T-helper 2 cell treated with Interferon-gamma antibody and Interleukin-4, amounts not matched to agents 5 μg/mL and 100 μg/mL, for 36 hours (primary cell): ENCODE measurements around the gene TCAIM.
"Not testable (repeated sequence)": the region's sequence is repeated elsewhere in the genome, so short reads cannot be mapped to it uniquely, and the experiment has no call there.

Experiments
- DNase-seq: peaks from one replicate; pipeline ENCODE4 v3.0.0; 2021; ENCODE audit warnings: low spot score
- H3K27ac Mint-ChIP-seq: one replicate; pipeline ENCODE4 v1.8.0; 2021; ENCODE audit warnings: mild to moderate bottlenecking, mixed read lengths
- H3K27me3 Mint-ChIP-seq: one replicate; pipeline ENCODE4 v1.8.0; 2021; ENCODE audit warnings: low read depth, mixed read lengths
- H3K36me3 Mint-ChIP-seq: one replicate; pipeline ENCODE4 v1.8.0; 2021; ENCODE audit warnings: low read depth, mixed read lengths
- H3K4me1 Mint-ChIP-seq: one replicate; pipeline ENCODE4 v1.8.0; 2021; ENCODE audit warnings: low read depth, mixed read lengths
- H3K4me3 Mint-ChIP-seq: one replicate; pipeline ENCODE4 v1.8.0; 2022; ENCODE audit warnings: mild to moderate bottlenecking, moderate library complexity, mixed read lengths
- H3K9me3 Mint-ChIP-seq: one replicate; pipeline ENCODE4 v1.8.0; 2021; ENCODE audit warnings: mixed read lengths

Gene TCAIM

DNA sequence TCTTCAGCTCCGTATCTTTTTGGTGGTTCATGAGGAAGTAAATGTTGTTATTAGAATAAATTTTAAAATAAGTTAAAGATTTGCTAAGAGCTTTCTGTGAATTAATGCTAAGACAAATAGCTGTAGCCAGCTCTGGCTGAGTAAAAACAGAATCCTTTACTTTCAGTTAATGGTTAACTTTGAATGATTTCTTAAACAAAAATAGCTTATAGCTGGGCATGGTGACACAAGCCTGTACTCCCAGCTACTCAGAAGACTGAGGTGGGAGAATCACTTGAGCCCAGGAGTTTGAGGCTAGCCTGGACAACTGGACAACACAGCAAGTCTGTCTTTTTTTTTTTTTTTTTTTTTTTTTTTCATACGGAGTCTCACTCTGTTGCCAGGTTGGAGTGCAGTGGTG lies 25.0 kb downstream of the TCAIM start:
- Mint-ChIP-seq H3K4me1 (no peaks in the 10 kb centered on the region), H3K36me3 (peaks cover 12% of the 10 kb centered on the region), H3K27ac (no peak overlapping the region), H3K27me3 (no peaks in the 10 kb centered on the region), H3K4me3 (no peak overlapping the region), H3K9me3 (no peaks in the 10 kb centered on the region)
- no peak for DNase-seq

DNA sequence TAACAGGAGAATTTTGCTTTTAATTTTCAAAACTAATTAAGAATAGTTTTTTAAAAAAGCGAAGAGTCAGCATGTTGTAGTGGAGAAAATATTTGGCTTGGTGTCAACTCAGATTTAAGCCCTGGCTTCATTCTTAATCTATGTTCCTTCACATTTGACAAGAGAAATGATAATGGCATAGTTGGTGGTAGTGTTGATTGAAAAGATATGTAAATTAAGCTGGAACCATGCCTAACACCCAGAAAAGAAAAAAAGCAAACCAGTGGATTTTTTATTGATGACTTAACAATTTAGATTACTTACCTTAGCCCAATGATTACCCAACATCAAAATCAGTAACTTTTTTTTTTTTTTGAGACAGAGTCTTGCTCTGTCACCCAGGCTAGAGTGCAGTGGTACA lies 27.4 kb downstream of the TCAIM start:
- Mint-ChIP-seq H3K4me1 (no peaks in the 10 kb centered on the region), H3K9me3 (no peaks in the 10 kb centered on the region), H3K27me3 (no peaks in the 10 kb centered on the region), H3K27ac (no peak overlapping the region), H3K4me3 (no peak overlapping the region), H3K36me3 (peaks cover 15% of the 10 kb centered on the region)
- no peak for DNase-seq

DNA sequence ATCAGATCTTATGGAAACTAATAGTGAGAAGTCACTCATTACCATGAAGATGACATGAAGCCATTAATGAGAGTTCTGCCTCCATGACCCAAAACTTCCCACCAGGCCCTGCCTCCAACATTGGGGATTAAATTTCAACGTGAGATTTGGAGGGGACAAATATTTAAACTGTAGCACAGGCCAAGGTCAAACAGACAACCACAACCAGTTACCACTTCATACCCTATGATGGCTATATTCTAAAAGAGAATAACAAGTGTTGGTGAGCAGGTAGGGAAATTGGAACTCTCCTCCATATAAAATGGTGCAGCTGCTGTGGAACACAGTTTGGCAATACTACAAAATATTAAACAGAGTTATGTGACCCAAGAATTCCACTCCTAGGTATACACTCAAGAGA lies 36.9 kb downstream of the TCAIM start:
- peaks cover 2% of the 10 kb centered on the region for H3K27me3 Mint-ChIP-seq

DNA sequence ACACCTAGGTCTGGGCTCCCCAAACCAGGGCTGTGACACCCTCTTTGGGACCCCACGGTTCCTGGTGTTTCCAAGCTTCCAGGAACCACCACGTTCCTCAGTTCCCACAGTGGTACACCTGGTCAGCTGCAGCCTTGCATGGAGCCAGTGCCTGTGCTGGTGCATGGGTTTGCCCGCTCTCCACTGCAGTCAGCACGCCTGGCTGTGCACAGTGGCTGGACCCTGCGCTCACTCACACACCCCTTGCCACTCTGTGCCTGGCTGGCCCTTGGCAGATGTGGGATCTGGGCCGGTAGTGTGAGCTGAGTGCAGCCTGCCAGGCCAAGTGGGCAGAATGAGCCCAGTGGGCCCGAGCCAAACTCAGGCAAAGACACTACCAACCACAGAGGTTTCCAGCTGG lies 48.8 kb downstream of the TCAIM start:
- no peak for DNase-seq
- H3K9me3 Mint-ChIP-seq: peaks cover 29% of the 10 kb centered on the region
- H3K4me1 Mint-ChIP-seq: peaks cover 2% of the 10 kb centered on the region
- H3K27ac Mint-ChIP-seq: no peak overlapping the region
- H3K36me3 Mint-ChIP-seq: peaks cover 10% of the 10 kb centered on the region
- no peak overlapping the region for H3K4me3 Mint-ChIP-seq
- H3K27me3 Mint-ChIP-seq: no peaks in the 10 kb centered on the region

More for the DNA sequence above, 36.9 kb downstream of the TCAIM start:
- Mint-ChIP-seq H3K9me3 (peaks cover 22% of the 10 kb centered on the region), H3K4me3 (no peak overlapping the region), H3K4me1 (no peaks in the 10 kb centered on the region), H3K36me3 (peaks cover 7% of the 10 kb centered on the region), H3K27ac (no peak overlapping the region)
- no peak for DNase-seq

DNA sequence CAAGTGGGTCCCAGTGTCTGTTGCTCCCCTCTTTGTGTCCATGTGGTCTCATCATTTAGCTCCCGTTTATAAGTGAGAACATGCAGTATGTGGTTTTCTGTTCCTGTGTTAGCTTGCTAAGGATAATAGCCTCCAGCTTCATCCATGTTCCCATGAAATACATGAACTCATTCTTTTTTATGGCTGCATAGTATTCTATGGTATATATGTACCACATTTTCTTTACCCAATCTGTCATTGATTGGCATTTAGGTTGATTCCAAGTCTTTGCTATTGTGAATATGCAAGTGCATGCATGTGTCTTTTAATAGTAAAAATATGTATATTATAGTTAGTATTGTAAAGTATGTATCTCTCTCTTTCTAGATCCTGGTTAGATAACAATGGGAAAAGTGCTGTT lies 53.9 kb downstream of the TCAIM start:
- peaks cover 2% of the 10 kb centered on the region for H3K4me1 Mint-ChIP-seq
- H3K27me3 Mint-ChIP-seq: no peaks in the 10 kb centered on the region
- H3K4me3 Mint-ChIP-seq: no peak overlapping the region

DNA sequence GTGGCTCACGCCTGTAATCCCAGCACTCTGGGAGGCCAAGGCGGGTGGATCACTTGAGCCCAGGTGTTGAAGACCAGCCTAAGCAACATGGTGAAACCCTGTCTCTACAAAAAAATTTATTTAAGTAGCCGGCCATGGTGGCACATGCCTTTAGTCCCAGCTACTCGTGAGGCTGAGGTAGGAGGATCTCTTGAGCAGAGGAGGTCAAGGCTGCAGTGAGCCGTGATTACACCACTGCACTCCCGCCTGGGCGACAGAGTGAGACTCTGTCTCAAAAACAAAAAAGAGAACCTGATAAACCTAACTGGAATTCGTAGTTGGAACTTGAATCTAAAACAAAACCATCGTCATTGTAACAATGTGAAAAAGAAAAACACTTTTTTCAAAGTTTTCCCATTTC lies 57.1 kb downstream of the TCAIM start:
- DNase-seq: no peak
- Mint-ChIP-seq H3K9me3 (peaks cover 3% of the 10 kb centered on the region), H3K4me1 (peaks cover 2% of the 10 kb centered on the region), H3K4me3 (no peak overlapping the region), H3K36me3 (no peaks in the 10 kb centered on the region), H3K27ac (no peak overlapping the region), H3K27me3 (no peaks in the 10 kb centered on the region)

More for the DNA sequence above, 53.9 kb downstream of the TCAIM start:
- Mint-ChIP-seq H3K36me3 (peaks cover 3% of the 10 kb centered on the region), H3K9me3 (peaks cover 9% of the 10 kb centered on the region), H3K27ac (no peak overlapping the region)
- DNase-seq: no peak

DNA sequence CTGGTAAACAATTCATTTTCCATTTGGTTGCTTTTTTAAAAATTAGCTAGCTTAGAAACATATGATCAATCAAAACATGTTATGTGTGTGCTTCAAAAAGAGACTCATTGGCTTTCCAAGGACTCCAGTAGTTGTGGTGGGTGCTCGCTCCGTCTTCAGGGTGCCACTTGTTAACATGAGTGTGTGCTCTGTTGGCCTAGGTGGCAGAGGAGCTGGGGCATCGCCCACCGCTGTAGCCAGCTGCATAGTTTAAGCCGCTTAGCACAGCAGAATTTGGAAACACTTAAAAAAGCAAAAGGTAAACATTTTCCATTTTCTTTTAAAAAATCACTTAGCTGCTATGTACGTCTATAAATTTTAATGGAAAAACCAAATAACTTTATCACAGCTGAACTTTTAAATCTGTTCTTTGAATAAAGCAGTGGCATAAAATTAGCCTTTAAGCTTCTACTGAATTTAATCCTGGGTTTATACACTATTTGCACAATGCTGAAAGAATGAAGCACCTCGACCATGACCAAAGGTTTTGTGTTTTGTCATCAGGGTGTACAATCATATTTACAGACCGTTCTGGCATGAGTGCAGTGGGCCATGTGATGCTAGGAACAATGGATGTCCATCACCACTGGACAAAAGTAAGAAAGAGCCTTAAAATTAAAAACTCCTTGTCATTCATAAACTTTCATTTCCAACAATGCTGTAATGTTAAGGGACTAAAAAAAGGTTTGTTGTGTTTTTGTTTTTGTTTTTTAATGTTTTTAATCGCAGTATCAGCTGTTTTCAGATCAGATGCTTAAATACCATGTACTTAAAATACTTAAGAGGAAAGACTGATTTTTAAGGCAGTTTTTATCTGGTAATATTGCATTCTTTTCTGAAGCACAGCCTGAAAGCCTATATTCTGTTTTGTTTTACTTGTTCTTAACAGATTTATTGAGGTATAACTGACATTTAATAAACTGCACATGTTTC lies 57.9 kb downstream of the TCAIM start:
- Mint-ChIP-seq H3K4me3 (no peak overlapping the region), H3K27ac (no peak overlapping the region), H3K36me3 (no peaks in the 10 kb centered on the region), H3K27me3 (no peaks in the 10 kb centered on the region), H3K9me3 (peaks cover 3% of the 10 kb centered on the region), H3K4me1 (peaks cover under 1% of the 10 kb centered on the region)
- DNase-seq: no peak

DNA sequence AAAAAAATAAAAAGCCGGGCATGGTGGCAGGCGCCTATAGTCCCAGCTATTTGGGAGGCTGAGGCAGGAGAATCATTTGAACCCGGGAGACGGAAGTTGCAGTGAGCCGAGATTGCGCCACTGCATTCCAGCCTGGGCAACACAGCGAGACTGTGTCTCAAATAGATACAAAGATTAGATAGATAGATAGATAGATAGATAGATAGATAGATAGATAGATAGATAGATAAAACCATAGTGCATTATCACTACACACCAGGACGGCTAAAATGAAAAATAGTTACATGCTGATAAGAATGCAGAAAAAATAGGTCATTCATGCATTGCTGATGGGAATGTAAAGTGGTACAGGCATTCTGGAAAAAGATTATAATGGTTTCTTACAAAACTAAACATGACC lies 59.7 kb downstream of the TCAIM start:
- not testable (repeated sequence) for DNase-seq

DNA sequence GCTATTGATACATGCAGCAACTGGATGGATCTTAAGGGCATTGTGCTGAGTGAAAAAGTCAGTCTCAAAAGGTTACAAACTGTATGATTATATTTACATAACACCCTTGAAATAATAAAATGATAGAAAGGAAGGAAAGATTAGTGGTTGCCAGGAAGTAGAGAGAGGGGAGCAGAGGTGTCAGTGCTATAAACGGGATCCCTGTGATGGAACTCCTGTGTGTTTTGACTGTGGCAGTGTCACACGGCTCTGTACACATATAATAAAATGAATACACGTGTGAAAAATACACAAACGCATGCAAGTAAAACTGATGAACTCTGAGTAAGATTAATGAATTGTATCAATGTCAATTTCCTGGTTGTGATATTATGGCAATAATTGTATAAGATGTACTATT lies 60.3 kb downstream of the TCAIM start:
- H3K27ac Mint-ChIP-seq: no peak overlapping the region
- no peaks in the 10 kb centered on the region for H3K9me3 Mint-ChIP-seq
- H3K4me1 Mint-ChIP-seq: no peaks in the 10 kb centered on the region
- H3K36me3 Mint-ChIP-seq: peaks cover 3% of the 10 kb centered on the region
- H3K4me3 Mint-ChIP-seq: no peak overlapping the region
- no peaks in the 10 kb centered on the region for H3K27me3 Mint-ChIP-seq
- no peak for DNase-seq

More for the DNA sequence above, 59.7 kb downstream of the TCAIM start:
- H3K4me3 Mint-ChIP-seq, H3K4me1 Mint-ChIP-seq, H3K36me3 Mint-ChIP-seq, H3K27ac Mint-ChIP-seq, H3K9me3 Mint-ChIP-seq, H3K27me3 Mint-ChIP-seq: not testable (repeated sequence)

DNA sequence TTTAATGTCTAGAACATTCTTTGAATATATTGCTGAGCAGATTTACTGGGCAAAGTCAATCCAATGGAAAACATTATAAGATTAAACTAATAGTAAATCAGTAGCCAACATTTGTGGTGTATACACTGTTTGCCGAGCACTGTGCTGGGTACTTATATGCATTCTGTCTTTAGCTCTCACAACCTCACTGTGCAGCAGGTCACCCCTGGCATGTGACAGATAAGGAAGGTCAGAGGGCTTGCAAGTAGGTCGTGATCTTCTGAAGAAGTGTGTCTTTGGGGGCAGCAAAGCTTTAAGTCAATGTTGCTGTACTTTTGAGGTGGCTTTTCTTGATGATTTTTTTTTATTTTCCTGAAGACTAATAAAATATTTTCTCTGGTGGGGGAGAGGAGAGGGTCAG lies 62.2 kb downstream of the TCAIM start:
- no peak overlapping the region for H3K4me3 Mint-ChIP-seq
- H3K27me3 Mint-ChIP-seq: no peaks in the 10 kb centered on the region

DNA sequence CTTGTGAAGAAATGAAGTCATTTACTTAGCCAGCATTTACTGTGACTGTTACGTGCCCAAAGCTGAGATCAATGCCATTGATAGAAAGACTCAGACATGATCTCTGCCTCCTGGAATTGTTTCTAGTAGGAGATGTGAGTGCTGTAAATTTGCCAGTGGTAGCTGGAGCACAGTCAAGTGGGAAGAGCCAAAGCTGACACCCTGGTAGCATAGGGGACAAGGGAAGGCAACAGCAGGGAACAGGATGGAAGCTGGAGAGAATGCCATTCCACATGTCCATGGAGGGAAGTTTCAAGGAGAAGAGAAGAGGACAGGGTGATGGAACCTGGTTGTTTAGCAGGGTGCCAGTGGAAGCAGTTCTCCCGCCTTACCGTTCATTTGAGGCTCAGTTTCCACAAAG lies 64.0 kb downstream of the TCAIM start:
- no peak overlapping the region for H3K27ac Mint-ChIP-seq
- no peaks in the 10 kb centered on the region for H3K4me1 Mint-ChIP-seq
- peaks cover 4% of the 10 kb centered on the region for H3K36me3 Mint-ChIP-seq
- no peaks in the 10 kb centered on the region for H3K9me3 Mint-ChIP-seq
- H3K27me3 Mint-ChIP-seq: no peaks in the 10 kb centered on the region
- no peak overlapping the region for H3K4me3 Mint-ChIP-seq
- DNase-seq: no peak

More for the DNA sequence above, 62.2 kb downstream of the TCAIM start:
- H3K4me1 Mint-ChIP-seq: no peaks in the 10 kb centered on the region
- DNase-seq: no peak
- no peaks in the 10 kb centered on the region for H3K9me3 Mint-ChIP-seq
- no peak overlapping the region for H3K27ac Mint-ChIP-seq
- H3K36me3 Mint-ChIP-seq: peaks cover 4% of the 10 kb centered on the region

DNA sequence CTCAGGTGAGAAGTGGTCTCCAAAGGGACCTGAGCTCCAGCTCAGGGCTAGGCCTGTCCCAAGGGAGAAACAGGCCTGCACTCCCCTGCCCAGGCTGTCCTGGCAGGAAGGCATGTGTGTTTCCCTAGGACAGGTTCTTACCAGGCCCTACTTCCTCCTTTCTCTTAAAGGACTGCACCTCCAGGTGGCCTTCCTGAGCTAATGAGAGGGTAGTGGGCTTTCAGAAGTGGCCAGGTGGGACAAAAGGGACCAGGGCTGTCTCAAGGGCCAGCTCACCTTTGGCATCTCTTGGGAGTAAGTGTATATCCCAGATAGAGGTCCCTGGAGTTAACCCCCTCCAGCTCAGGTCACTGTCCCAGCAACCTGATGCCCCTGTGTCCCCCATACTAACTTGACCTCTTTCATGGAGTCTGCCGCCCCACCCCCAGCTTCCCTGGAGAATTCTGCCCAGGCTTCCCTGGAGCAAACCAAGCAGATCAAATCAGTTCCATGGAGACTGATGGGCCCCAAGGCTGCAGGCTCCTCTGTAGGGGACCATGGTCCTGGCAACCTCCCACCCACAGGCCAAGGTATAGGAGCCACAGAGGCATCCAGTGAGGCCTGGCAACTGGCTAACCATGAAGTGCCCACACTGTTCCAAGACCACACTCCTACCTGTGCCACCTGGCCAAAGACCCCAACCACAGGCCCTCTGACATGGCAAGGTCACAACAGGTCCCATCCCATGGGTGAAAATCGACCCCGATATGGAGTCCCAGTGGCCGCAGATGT lies 71.3 kb downstream of the TCAIM start:
- no peak overlapping the region for H3K27ac Mint-ChIP-seq
- no peaks in the 10 kb centered on the region for H3K27me3 Mint-ChIP-seq
- H3K4me1 Mint-ChIP-seq: no peaks in the 10 kb centered on the region
- no peaks in the 10 kb centered on the region for H3K36me3 Mint-ChIP-seq
- H3K4me3 Mint-ChIP-seq: no peak overlapping the region
- no peak for DNase-seq
- no peaks in the 10 kb centered on the region for H3K9me3 Mint-ChIP-seq

DNA sequence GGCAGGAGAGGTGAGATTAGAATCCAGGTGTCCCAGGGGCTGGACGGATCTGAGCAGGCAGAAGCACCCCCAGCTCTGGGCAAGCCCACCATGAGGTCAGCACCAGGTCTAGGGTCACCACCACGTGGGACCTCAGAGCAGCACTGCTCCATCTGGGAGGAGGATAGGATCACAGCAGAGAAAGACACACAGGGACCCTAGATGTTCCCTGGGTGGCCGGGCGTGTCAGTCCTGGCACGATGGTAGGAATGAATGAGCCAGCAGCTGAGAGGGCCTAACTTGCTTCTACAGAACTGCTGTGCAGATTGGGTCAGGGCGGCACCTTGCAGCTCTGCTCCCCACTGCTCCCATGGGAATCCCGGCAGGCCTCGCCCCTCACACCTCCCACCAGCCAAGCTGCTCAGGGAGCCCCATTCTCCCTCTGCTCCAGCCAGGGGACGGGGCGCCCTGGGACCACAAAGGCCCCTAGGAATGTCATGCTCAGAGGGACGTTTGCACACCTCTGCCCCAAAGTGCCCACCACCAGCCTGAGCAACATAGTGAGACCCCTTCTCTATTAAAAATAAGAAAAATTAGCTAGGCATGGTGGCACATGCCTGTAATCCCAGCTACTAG lies 72.6 kb downstream of the TCAIM start:
- no peaks in the 10 kb centered on the region for H3K27me3 Mint-ChIP-seq
- no peaks in the 10 kb centered on the region for H3K4me1 Mint-ChIP-seq
- no peak for DNase-seq
- H3K36me3 Mint-ChIP-seq: no peaks in the 10 kb centered on the region
- H3K27ac Mint-ChIP-seq: no peak overlapping the region
- H3K9me3 Mint-ChIP-seq: no peaks in the 10 kb centered on the region
- H3K4me3 Mint-ChIP-seq: no peak overlapping the region

DNA sequence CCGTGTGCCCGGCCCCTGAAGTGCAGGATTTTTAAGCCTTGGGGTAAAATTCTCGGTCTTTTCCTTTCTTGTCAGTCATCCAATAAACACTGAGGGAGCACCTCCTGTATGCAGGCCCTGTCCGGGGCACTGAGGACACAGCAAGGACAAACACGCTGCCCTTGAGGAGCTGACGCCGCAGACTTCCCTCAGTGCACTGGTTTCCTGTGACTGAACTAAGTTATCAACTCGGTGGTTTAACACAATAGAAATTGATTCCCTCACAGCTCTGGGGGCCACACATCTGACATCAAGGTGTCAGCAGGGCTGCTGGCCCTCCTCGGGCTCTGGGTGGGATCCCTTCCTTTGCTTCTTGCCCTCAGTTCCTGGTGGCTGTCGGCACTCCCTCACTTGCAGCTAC lies 73.8 kb downstream of the TCAIM start:
- DNase-seq: no peak
- Mint-ChIP-seq H3K27me3 (no peaks in the 10 kb centered on the region), H3K9me3 (no peaks in the 10 kb centered on the region), H3K4me1 (no peaks in the 10 kb centered on the region), H3K4me3 (no peak overlapping the region), H3K27ac (no peak overlapping the region), H3K36me3 (no peaks in the 10 kb centered on the region)
